Nephron (organoid): Measurements from ENCODE around the gene STS.
A peak's percentile ranks its signal among the peaks of the same experiment; 100 is the strongest.

Experiments used
- H3K27ac Mint-ChIP-seq, 3 experiments: 2 replicates each; pipeline ENCODE4 v1.8.0; 2020; ENCODE audit warnings: mixed read lengths in 3 of 3, mild to moderate bottlenecking in 2 of 3, moderate library complexity in 1 of 3
- H3K27me3 Mint-ChIP-seq: 2 replicates; pipeline ENCODE4 v1.8.0; 2021; ENCODE audit warnings: low read depth, mild to moderate bottlenecking, moderate library complexity, mixed read lengths
- H3K36me3 Mint-ChIP-seq: 2 replicates; pipeline ENCODE4 v1.8.0; 2020; ENCODE audit warnings: low read depth, mixed read lengths
- H3K4me1 Mint-ChIP-seq: 2 replicates; pipeline ENCODE4 v1.8.0; 2020; ENCODE audit warnings: mixed read lengths
- H3K4me3 Mint-ChIP-seq, 3 experiments: 2 replicates each; pipeline ENCODE4 v1.8.0; 2020; ENCODE audit warnings: mild to moderate bottlenecking in 3 of 3, mixed read lengths in 3 of 3, moderate library complexity in 2 of 3
- H3K9me3 Mint-ChIP-seq: 2 replicates; pipeline ENCODE4 v1.8.0; 2020; ENCODE audit warnings: mixed read lengths
- TF ChIP-seq, protein P1 (sequence below), 3 experiments: fragments of 200-600 bp; sonication (generic); IDR thresholded peaks; one replicate each; pipeline ENCODE4 v1.5.0; 2021; ENCODE audit warnings: antibody characterized with exemption in 3 of 3; ENCODE audit not compliant: unreplicated experiment in 3 of 3

Gene STS

DNA sequence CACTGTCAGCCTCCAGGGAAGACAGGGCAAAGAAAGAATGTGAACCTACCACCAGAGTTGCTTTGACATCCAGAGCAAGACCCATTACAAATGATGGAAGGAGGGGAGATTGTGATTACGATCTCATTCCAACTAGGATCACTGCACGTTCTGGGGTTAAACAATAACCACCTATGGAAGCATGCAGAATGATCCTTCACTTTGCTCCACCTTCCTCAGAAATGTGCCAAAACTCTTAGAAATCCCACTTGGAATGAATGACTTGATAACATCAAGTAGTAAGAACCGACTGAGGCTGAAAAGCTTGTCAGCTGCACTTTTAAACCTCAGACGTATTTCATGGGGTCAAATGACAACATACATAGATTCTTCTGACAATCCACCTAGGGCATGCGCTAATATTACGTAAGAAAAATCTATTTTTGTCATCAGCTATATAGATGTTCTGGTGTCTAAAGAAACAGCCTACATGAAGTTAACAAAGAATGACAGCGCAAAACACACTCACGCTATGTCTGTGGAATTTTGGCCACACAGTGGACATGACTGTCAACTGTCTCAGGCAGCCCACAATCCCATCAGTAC, 3.5 kb upstream of the STS start:
- no peaks in the 10 kb centered on the region for H3K27me3 Mint-ChIP-seq
- peak overlapping the region; percentile 8 to 64 (median 21) for H3K4me3 Mint-ChIP-seq
- TF ChIP-seq, protein P1, sequence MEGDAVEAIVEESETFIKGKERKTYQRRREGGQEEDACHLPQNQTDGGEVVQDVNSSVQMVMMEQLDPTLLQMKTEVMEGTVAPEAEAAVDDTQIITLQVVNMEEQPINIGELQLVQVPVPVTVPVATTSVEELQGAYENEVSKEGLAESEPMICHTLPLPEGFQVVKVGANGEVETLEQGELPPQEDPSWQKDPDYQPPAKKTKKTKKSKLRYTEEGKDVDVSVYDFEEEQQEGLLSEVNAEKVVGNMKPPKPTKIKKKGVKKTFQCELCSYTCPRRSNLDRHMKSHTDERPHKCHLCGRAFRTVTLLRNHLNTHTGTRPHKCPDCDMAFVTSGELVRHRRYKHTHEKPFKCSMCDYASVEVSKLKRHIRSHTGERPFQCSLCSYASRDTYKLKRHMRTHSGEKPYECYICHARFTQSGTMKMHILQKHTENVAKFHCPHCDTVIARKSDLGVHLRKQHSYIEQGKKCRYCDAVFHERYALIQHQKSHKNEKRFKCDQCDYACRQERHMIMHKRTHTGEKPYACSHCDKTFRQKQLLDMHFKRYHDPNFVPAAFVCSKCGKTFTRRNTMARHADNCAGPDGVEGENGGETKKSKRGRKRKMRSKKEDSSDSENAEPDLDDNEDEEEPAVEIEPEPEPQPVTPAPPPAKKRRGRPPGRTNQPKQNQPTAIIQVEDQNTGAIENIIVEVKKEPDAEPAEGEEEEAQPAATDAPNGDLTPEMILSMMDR (IDR thresholded peaks at IDR 0.05; ENCODE audit: unreplicated experiment in 3 of 3), result no peak
- H3K4me1 Mint-ChIP-seq, result peaks cover 38% of the 10 kb centered on the region
- H3K36me3 Mint-ChIP-seq, result peaks cover 12% of the 10 kb centered on the region
- H3K9me3 Mint-ChIP-seq, result no peaks in the 10 kb centered on the region
- H3K27ac Mint-ChIP-seq, result peak overlapping the region; percentile 62 to 86 (median 71)

DNA sequence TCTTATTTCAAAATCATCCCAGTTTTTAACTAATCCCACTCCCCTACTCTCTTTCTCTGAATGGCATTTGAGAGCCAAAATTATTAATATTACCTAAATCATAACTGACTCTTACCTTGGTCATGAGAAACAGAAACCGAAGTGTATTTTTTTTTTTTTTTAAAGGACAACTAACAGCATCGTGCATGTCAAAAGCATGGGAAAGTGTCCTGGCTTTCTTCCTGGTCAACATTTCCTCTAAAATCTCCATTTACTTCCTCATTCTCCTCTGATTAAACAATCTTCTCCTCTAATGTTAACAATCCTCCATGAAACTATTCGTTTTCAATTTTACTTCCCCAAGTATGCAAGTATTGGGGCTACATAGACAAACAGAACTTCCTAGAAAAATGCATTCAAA, 2.1 kb upstream of the STS start:
- H3K27me3 Mint-ChIP-seq, result no peaks in the 10 kb centered on the region
- TF ChIP-seq, protein P1 (IDR thresholded peaks at IDR 0.05; ENCODE audit: unreplicated experiment in 3 of 3), result no peak
- H3K4me3 Mint-ChIP-seq, result peak overlapping the region in 2 of 3 experiments; percentile 74 to 97
- peaks cover 11% of the 10 kb centered on the region for H3K36me3 Mint-ChIP-seq
- H3K9me3 Mint-ChIP-seq, result no peaks in the 10 kb centered on the region
- H3K27ac Mint-ChIP-seq, result peak overlapping the region; percentile 11 to 39 (median 23)
- peaks cover 32% of the 10 kb centered on the region for H3K4me1 Mint-ChIP-seq

GRCh38 chrX:7146020-7146702, 1.4 kb upstream of the STS start:
- H3K27ac Mint-ChIP-seq, result peak overlapping the region; percentile 23 to 91 (median 39)
- H3K4me3 Mint-ChIP-seq, result peak overlapping the region; percentile 71 to 97 (median 74)
- H3K9me3 Mint-ChIP-seq, result no peaks in the 10 kb centered on the region
- H3K4me1 Mint-ChIP-seq, result peaks cover 32% of the 10 kb centered on the region
- TF ChIP-seq, protein P1 (IDR thresholded peaks at IDR 0.05; ENCODE audit: unreplicated experiment in 3 of 3), result no peak
- H3K27me3 Mint-ChIP-seq, result no peaks in the 10 kb centered on the region
- H3K36me3 Mint-ChIP-seq, result peaks cover 9% of the 10 kb centered on the region

DNA sequence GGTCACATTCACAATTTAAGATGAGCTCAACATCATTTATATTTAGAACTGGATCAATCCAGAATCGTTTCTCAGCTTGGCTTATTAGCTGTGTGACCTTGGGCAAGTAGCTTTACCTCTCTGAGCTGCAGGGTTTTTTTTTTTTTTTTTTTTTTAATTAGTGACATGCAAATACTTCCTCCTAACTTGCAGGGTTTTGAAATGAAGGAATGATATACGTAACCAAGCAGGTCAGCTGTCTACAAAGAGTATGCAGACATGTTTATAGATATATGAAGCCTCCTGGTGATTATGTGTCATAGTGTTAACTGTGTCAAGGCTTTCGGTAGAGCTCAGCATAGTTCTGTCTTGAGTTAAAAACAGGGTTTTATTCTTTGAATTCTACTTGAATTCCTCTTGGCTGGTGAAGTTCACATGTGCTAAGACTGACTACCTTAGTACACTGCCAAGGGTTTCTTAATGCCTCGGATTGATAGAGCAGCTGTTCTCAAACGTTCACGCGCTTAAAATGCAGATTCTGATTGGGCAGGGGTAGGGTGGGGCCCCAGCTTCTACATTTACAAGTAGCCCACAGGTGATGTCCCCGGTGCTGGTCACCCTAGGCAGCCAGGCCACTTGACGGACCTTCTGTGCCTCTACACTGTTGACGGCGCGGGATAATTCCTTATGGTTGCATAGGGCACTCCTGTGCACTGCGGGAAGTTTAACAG, 654 bp upstream of the STS start:
- Mint-ChIP-seq H3K27ac (peak overlapping the region; percentile 91 to 97 (median 94)), H3K4me3 (peak overlapping the region; percentile 87 to 97 (median 95)), H3K36me3 (peaks cover 4% of the 10 kb centered on the region), H3K27me3 (no peaks in the 10 kb centered on the region), H3K4me1 (peaks cover 32% of the 10 kb centered on the region), H3K9me3 (no peaks in the 10 kb centered on the region)
- TF ChIP-seq, protein P1 (IDR thresholded peaks at IDR 0.05; ENCODE audit: unreplicated experiment in 3 of 3), result no peak

GRCh38 chrX:7147978-7148854, 704 bp downstream of the STS start, which contains the start of gene PUDP:
TSS of gene PUDP (minus strand) at chrX:7148153. CDS start at chrX:7148113, 40 bp downstream.
- H3K36me3 Mint-ChIP-seq, result no peaks in the 10 kb centered on the region
- peak within 1 kb of the TSS; percentile 91 to 97 (median 94) for H3K27ac Mint-ChIP-seq
- peaks cover 32% of the 10 kb centered on the region for H3K4me1 Mint-ChIP-seq
- peaks cover 2% of the 10 kb centered on the region for H3K27me3 Mint-ChIP-seq
- H3K4me3 Mint-ChIP-seq, result peak within 1 kb of the TSS; percentile 94 to 97 (median 96)
- H3K9me3 Mint-ChIP-seq, result no peaks in the 10 kb centered on the region
- TF ChIP-seq, protein P1 (IDR thresholded peaks at IDR 0.05; ENCODE audit: unreplicated experiment in 3 of 3), result peak; percentile 13 to 44 (median 20)
